CD4-positive, alpha-beta T cell (primary cell): ENCODE measurements around the gene TOP2B. TPM values are rescaled to one million over a fixed set of nuclear protein-coding genes. Genes with fewer than 3 reads are reported as not detected.

Experiments
- ATAC-seq: fragments of 200-7000 bp; cut with Tn5 transposase; one replicate; pipeline ENCODE4 v1.10.0; 2022; ENCODE audit warnings: mild to moderate bottlenecking; ENCODE audit not compliant: poor library complexity
- CTCF ChIA-PET: fragments of 350-600 bp; sonication (Branson Sonifier 250); formaldehyde crosslinking; loops from one replicate; lab custom pipeline; 2021; ENCODE audit warnings: antibody characterized with exemption, inconsistent platforms; lab: Charles Lee
- POLR2A ChIA-PET: fragments of 350-600 bp; sonication (Branson Sonifier 250); formaldehyde crosslinking; loops from one replicate; lab custom pipeline; 2021; ENCODE audit warnings: antibody characterized with exemption, inconsistent platforms; lab: Charles Lee
- DNase-seq, 14 experiments: peaks; one replicate each; pipeline ENCODE4 v3.0.0-alpha.2; 2013 to 2020; ENCODE audit warnings: mixed read lengths in 2 of 14
- H3K27ac ChIP-seq, 2 donors: one replicate each; pipeline versions ENCODE4 v1.5.1 to v1.7.0; 2013; ENCODE audit warnings: low read length in 2 of 2, low read depth in 1 of 2, mild to moderate bottlenecking in 1 of 2
- H3K27me3 ChIP-seq, 2 experiments: 1 replicate in 1 of 2; 2 replicates in 1 of 2; pipeline versions ENCODE4 v1.6.1 to v1.7.0; 2013; ENCODE audit warnings: low read length in 2 of 2, control low read depth in 1 of 2, mild to moderate bottlenecking in 1 of 2, moderate library complexity in 1 of 2; ENCODE audit not compliant: insufficient read depth in 2 of 2, control insufficient read depth in 1 of 2
- H3K36me3 ChIP-seq: one replicate; pipeline ENCODE4 v1.6.1; 2013; ENCODE audit warnings: low read length, control low read depth; ENCODE audit not compliant: insufficient read depth
- H3K4me1 ChIP-seq: one replicate; pipeline ENCODE4 v1.6.1; 2013; ENCODE audit warnings: low read length, control low read depth; ENCODE audit not compliant: insufficient read depth
- H3K4me3 ChIP-seq: one replicate; pipeline ENCODE4 v1.5.1; 2013; ENCODE audit warnings: mild to moderate bottlenecking, low read length, moderate library complexity
- H3K9me3 ChIP-seq, 2 experiments: 1 replicate in 1 of 2; 2 replicates in 1 of 2; pipeline versions ENCODE4 v1.6.1 to v1.7.0; 2013; ENCODE audit warnings: low read length in 2 of 2, mild to moderate bottlenecking in 2 of 2, control low read depth in 1 of 2, moderate library complexity in 1 of 2; ENCODE audit not compliant: control insufficient read depth in 1 of 2, insufficient read depth in 1 of 2
- H3K27ac Mint-ChIP-seq: one replicate; pipeline ENCODE4 v1.8.0; 2020; ENCODE audit warnings: mixed read lengths
- H3K27me3 Mint-ChIP-seq: one replicate; pipeline ENCODE4 v1.8.0; 2021; ENCODE audit warnings: mixed read lengths
- H3K36me3 Mint-ChIP-seq: one replicate; pipeline ENCODE4 v1.8.0; 2021; ENCODE audit warnings: low read depth, mixed read lengths
- H3K4me1 Mint-ChIP-seq: one replicate; pipeline ENCODE4 v1.8.0; 2021; ENCODE audit warnings: low read depth, mixed read lengths
- H3K4me3 Mint-ChIP-seq: one replicate; pipeline ENCODE4 v1.8.0; 2020; ENCODE audit warnings: mild to moderate bottlenecking, mixed read lengths
- H3K9me3 Mint-ChIP-seq: one replicate; pipeline ENCODE4 v1.8.0; 2020; ENCODE audit warnings: mixed read lengths
- intact Hi-C, 2 experiments: fragments of 100-400 bp; cut with DNase I in 1 of 2; cut with micrococcal nuclease in 1 of 2; formaldehyde crosslinking; loops; one replicate each; pipeline versions ENCODE4 v1.15.1 to v1.9.0; 2023 to 2025; cut with DNase I, micrococcal nuclease
- total RNA-seq, 174 experiments: library from RNA in 2 of 174; stranded (reverse) in 2 of 174; gene quantifications; one replicate each; pipeline ENCODE4 v1.2.3 and lab custom pipeline; 2021 to 2026
- TF ChIP-seq, protein P1 (sequence below): fragments of 200-600 bp; IDR thresholded peaks from one replicate; pipeline ENCODE4 v1.8.0; 2022; ENCODE audit warnings: antibody characterized with exemption, mild to moderate bottlenecking

TOP2B gene
- total RNA-seq, 2 experiments from 2014 or later, result 79.7 to 80.4 TPM

DNA sequence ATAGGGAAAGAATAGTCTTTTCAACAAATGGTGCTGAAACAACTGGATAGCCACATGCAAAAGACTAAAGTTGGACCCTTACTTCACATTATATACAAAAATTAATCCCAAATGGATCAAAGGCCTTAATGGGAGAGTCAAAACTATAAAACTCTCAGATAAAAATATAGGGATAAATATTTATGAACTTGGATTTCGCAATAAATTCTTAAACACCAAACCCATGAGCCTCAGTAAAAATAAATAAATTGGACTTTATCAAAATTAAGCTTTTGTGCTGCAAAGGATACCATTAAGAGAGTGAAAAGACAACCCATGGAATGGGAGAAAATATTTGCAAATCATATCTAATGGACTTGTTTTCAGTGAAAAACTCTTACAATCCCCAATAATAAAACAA, 18.7 kb upstream of the TOP2B start:
- H3K9me3 Mint-ChIP-seq, result no peaks in the 10 kb centered on the region
- H3K36me3 Mint-ChIP-seq, result no peaks in the 10 kb centered on the region
- DNase-seq (no peak), ATAC-seq (no peak)
- no peaks in the 10 kb centered on the region for H3K9me3 ChIP-seq
- no peaks in the 10 kb centered on the region for H3K36me3 ChIP-seq
- no peak overlapping the region for H3K27ac Mint-ChIP-seq
- H3K27me3 Mint-ChIP-seq, result no peaks in the 10 kb centered on the region
- intact Hi-C loops, result no loop called here
- ChIA-PET POLR2A (no interaction called here), CTCF (no interaction called here)
- H3K4me3 ChIP-seq, result no peak overlapping the region
- no peak overlapping the region for H3K4me3 Mint-ChIP-seq
- no peak overlapping the region for H3K27ac ChIP-seq
- H3K27me3 ChIP-seq, result no peaks in the 10 kb centered on the region
- H3K4me1 Mint-ChIP-seq, result no peaks in the 10 kb centered on the region
- TF ChIP-seq, protein P1, sequence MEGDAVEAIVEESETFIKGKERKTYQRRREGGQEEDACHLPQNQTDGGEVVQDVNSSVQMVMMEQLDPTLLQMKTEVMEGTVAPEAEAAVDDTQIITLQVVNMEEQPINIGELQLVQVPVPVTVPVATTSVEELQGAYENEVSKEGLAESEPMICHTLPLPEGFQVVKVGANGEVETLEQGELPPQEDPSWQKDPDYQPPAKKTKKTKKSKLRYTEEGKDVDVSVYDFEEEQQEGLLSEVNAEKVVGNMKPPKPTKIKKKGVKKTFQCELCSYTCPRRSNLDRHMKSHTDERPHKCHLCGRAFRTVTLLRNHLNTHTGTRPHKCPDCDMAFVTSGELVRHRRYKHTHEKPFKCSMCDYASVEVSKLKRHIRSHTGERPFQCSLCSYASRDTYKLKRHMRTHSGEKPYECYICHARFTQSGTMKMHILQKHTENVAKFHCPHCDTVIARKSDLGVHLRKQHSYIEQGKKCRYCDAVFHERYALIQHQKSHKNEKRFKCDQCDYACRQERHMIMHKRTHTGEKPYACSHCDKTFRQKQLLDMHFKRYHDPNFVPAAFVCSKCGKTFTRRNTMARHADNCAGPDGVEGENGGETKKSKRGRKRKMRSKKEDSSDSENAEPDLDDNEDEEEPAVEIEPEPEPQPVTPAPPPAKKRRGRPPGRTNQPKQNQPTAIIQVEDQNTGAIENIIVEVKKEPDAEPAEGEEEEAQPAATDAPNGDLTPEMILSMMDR, result no peak
- no peaks in the 10 kb centered on the region for H3K4me1 ChIP-seq

DNA sequence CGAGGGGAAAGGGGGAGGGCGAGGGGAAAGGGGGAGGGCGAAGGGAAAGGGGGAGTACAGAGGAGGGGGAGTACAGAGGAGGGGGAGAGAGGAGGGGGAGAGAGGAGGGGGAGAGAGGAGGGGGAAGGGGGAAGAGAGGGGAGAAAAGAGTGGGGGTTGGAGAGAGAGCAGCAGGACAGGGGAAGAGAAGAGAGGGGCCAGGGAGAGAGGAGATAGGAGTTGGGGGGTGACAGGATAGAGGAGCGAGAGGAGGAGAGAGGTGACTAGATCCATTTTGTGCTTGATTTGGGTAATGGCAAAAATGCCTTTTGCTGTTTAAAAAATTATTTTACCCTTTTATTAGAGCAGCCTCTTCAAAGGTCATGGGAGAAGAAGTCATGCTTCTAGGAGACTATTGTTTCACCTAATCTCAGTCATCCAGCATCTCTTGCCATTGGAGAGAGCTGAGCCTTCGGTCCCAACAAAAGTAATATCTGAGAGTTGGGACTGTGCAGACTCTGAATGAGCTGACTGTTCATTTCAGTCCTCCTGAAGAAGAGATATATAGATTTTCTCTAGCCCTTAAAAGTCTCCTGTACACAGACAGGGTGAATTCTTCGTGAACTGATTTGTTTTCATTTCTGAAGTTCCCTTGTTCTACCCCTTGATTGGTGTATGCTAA, 15.1 kb upstream of the TOP2B start:
- Histone ChIP-seq H3K27me3 (no peaks in the 10 kb centered on the region), H3K4me3 (no peak overlapping the region), H3K27ac (no peak overlapping the region), H3K9me3 (no peaks in the 10 kb centered on the region), H3K4me1 (no peaks in the 10 kb centered on the region), H3K36me3 (no peaks in the 10 kb centered on the region)
- DNase-seq, result no peak
- peaks cover 6% of the 10 kb centered on the region for H3K27me3 Mint-ChIP-seq
- CTCF ChIA-PET, result no interaction called here
- H3K9me3 Mint-ChIP-seq, result no peaks in the 10 kb centered on the region
- no peak overlapping the region for H3K4me3 Mint-ChIP-seq
- POLR2A ChIA-PET, result interaction anchor here (1.0 kb wide), 1 partner anchor 14 kb away, joined by 4 read pairs; no protein-coding TSS in a partner anchor
- TF ChIP-seq, protein P1, result no peak
- H3K4me1 Mint-ChIP-seq, result no peaks in the 10 kb centered on the region
- ATAC-seq, result no peak
- H3K36me3 Mint-ChIP-seq, result no peaks in the 10 kb centered on the region
- intact Hi-C loops, result no loop called here
- no peak overlapping the region for H3K27ac Mint-ChIP-seq

DNA sequence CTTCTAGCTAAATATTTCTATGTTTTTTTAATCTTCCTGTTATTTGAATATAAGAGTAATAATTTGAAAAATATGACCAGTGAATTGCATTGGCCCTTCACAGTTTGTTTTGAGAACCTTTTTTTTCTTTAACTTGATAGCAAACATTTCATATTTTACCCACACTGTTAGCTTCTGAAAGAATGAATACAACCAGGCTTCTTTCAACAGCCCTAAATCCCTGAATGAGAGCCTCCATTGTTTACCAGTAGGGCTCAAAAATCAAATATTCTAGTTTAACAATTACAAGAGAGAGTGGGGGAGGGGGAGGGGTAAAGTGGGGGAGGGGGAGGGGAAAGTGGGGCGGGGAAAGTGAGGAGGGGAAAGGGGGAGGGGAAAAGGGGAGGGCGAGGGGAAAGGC, 14.5 kb upstream of the TOP2B start:
- peaks cover 6% of the 10 kb centered on the region for H3K27me3 Mint-ChIP-seq

More for the DNA sequence above, 14.5 kb upstream of the TOP2B start:
- ATAC-seq, result no peak
- Histone ChIP-seq H3K4me1 (no peaks in the 10 kb centered on the region), H3K27ac (no peak overlapping the region), H3K9me3 (peaks cover 0 to 5% of the 10 kb centered on the region in 2 experiments), H3K27me3 (peaks cover 0 to 3% of the 10 kb centered on the region in 2 experiments), H3K4me3 (no peak overlapping the region), H3K36me3 (no peaks in the 10 kb centered on the region)
- no peaks in the 10 kb centered on the region for H3K9me3 Mint-ChIP-seq
- H3K4me1 Mint-ChIP-seq, result no peaks in the 10 kb centered on the region
- ChIA-PET CTCF (interaction anchor here (0.6 kb wide), 1 partner anchor 1069 kb away, joined by 3 read pairs; no protein-coding TSS in a partner anchor), POLR2A (interaction anchor here (1.0 kb wide), 1 partner anchor 15 kb away, joined by 4 read pairs; no protein-coding TSS in a partner anchor)
- intact Hi-C loops, result no loop called here
- DNase-seq, result no peak
- TF ChIP-seq, protein P1, result no peak
- no peak overlapping the region for H3K4me3 Mint-ChIP-seq
- no peak overlapping the region for H3K27ac Mint-ChIP-seq
- H3K36me3 Mint-ChIP-seq, result no peaks in the 10 kb centered on the region
